HCT116 (cell line): ENCODE results near the gene MYLIP. TPM values are rescaled to one million over a fixed set of nuclear protein-coding genes. Genes with fewer than 3 reads are reported as not detected.

Source experiments
- ATAC-seq: fragments of 200-7000 bp; cut with Tn5 transposase; 2 replicates; pipeline ENCODE4 v1.9.1; 2020; ENCODE audit warnings: mild to moderate bottlenecking, moderate library complexity
- BruUV-seq: library from RNA; stranded (reverse); fragments of 400-500 nt; replicated peaks from 2 replicates; lab custom pipeline; 2021; lab: Mats Ljungman, UMichigan
- CTCF ChIA-PET: fragments of 300-600 bp; sonication (Branson Sonifier 250); formaldehyde crosslinking; loops from one replicate; lab custom pipeline; 2021; ENCODE audit warnings: antibody characterized with exemption; lab: Charles Lee
- POLR2A ChIA-PET: fragments of 300-600, 350-600 bp; sonication (Branson Sonifier 250); formaldehyde crosslinking; loops from one replicate; lab custom pipeline; 2021; ENCODE audit warnings: antibody characterized with exemption; lab: Charles Lee
- RAD21 ChIA-PET, 2 experiments: fragments of 300-600 bp; sonication (Branson Sonifier 250); formaldehyde crosslinking; loops; one replicate each; lab custom pipeline; 2023; ENCODE audit warnings: low total read pairs in 2 of 2; ENCODE audit not compliant: uncharacterized antibody in 2 of 2, unreplicated experiment in 2 of 2, low non-redundant PET in 1 of 2; lab: Charles Lee
- DNase-seq: peaks from one replicate; pipeline ENCODE4 v3.0.0-alpha.2; 2010; ENCODE audit warnings: low read depth, low spot score
- H2AFZ ChIP-seq: fragments of 200-600 bp; shearing (Covaris generic), sonication (generic); 2 replicates; pipeline ENCODE4 v1.6.1; 2017; ENCODE audit warnings: low read depth, mixed run types, mixed read lengths, antibody characterized with exemption, low read length; ENCODE audit not compliant: poor library complexity, severe bottlenecking
- H3K27ac ChIP-seq: 2 replicates; pipeline ENCODE4 v1.5.1; 2012; ENCODE audit warnings: low read depth, low read length
- H3K27me3 ChIP-seq: fragments of 200-600 bp; sonication (generic); 2 replicates; pipeline ENCODE4 v1.6.1; 2016; ENCODE audit warnings: mixed run types, low read length, mixed read lengths; ENCODE audit not compliant: insufficient read depth
- H3K36me3 ChIP-seq, 2 experiments: fragments of 200-500 bp in 1 of 2; fragments of 200-600 bp in 1 of 2; sonication (Bioruptor generic) in 1 of 2; sonication (generic) in 1 of 2; 2 replicates each; pipeline versions ENCODE4 v1.5.1 to v1.6.1; 2014 to 2016; ENCODE audit warnings: low read length in 2 of 2, inconsistent platforms in 1 of 2, mixed read lengths in 1 of 2, mixed run types in 1 of 2; ENCODE audit not compliant: insufficient read depth in 2 of 2, control insufficient read depth in 1 of 2
- H3K4me1 ChIP-seq, 2 experiments: fragments of 200-600 bp in 1 of 2; sonication (generic) in 1 of 2; 2 replicates each; pipeline versions ENCODE4 v1.5.1 to v1.6.1; 2012 to 2017; ENCODE audit warnings: low read length in 2 of 2, inconsistent platforms in 1 of 2, mild to moderate bottlenecking in 1 of 2, mixed read lengths in 1 of 2, mixed run types in 1 of 2, moderate library complexity in 1 of 2; ENCODE audit not compliant: insufficient read depth in 2 of 2, control insufficient read depth in 1 of 2
- H3K4me2 ChIP-seq: fragments of 200-600 bp; sonication (generic); 2 replicates; pipeline ENCODE4 v1.6.1; 2017; ENCODE audit warnings: mixed run types, low read length, mixed read lengths
- H3K4me3 ChIP-seq, 2 experiments: fragments of 200-600 bp in 1 of 2; sonication (generic) in 1 of 2; replicated peaks in 1 of 2; 2 replicates each; pipeline ENCODE4 v1.5.1; 2011 to 2016; ENCODE audit warnings: low read length in 2 of 2, control low read depth in 1 of 2, low read depth in 1 of 2, mild to moderate bottlenecking in 1 of 2, mixed read lengths in 1 of 2, mixed run types in 1 of 2
- H3K79me2 ChIP-seq: fragments of 200-600 bp; sonication (generic); 2 replicates; pipeline ENCODE4 v1.6.1; 2017; ENCODE audit warnings: mild to moderate bottlenecking, mixed run types, low read length, moderate library complexity, mixed read lengths; ENCODE audit not compliant: insufficient read depth
- H3K9ac ChIP-seq: fragments of 200-600 bp; sonication (generic); 2 replicates; pipeline ENCODE4 v1.6.1; 2016; ENCODE audit warnings: low read length, mixed read lengths
- H3K9me2 ChIP-seq: fragments of 200-600 bp; sonication (generic), shearing (Covaris generic); 2 replicates; pipeline ENCODE4 v1.6.1; 2017; ENCODE audit warnings: mixed run types, mild to moderate bottlenecking, moderate library complexity; ENCODE audit not compliant: insufficient read depth
- H3K9me3 ChIP-seq, 2 experiments: fragments of 200-500 bp in 1 of 2; fragments of 200-600 bp in 1 of 2; sonication (Bioruptor generic) in 1 of 2; sonication (generic) in 1 of 2; 2 replicates each; pipeline ENCODE4 v1.6.1; 2014 to 2017; ENCODE audit warnings: low read length in 2 of 2, mixed read lengths in 2 of 2, inconsistent platforms in 1 of 2, low read depth in 1 of 2, mild to moderate bottlenecking in 1 of 2, mixed run types in 1 of 2, moderate library complexity in 1 of 2; ENCODE audit not compliant: control insufficient read depth in 1 of 2, insufficient read depth in 1 of 2
- H4K20me1 ChIP-seq: fragments of 200-600 bp; sonication (generic), shearing (Covaris generic); 2 replicates; pipeline ENCODE4 v1.6.1; 2017; ENCODE audit warnings: mixed run types, mild to moderate bottlenecking, moderate library complexity; ENCODE audit not compliant: insufficient read depth
- CBX3 ChIP-seq: IDR thresholded peaks from 2 replicates; pipeline ENCODE4 v1.6.1; 2012; ENCODE audit warnings: low read depth
- CEBPB ChIP-seq: IDR thresholded peaks from 2 replicates; pipeline ENCODE4 v1.6.1; 2012; ENCODE audit warnings: low read depth
- CTCF ChIP-seq, 3 experiments: fragments of 200-600 bp in 1 of 3; sonication (generic) in 1 of 3; IDR thresholded peaks in 2 of 3; conservative IDR thresholded peaks in 1 of 3; 2 replicates each; pipeline ENCODE4 v1.5.1; 2012 to 2017; ENCODE audit warnings: low read depth in 2 of 3, low read length in 2 of 3, antibody characterized with exemption in 1 of 3, borderline replicate concordance in 1 of 3, control low read depth in 1 of 3, mild to moderate bottlenecking in 1 of 3, mixed read lengths in 1 of 3, mixed run types in 1 of 3, moderate library complexity in 1 of 3; ENCODE audit not compliant: insufficient read depth in 1 of 3
- EGR1 ChIP-seq: IDR thresholded peaks from 2 replicates; pipeline ENCODE4 v1.6.1; 2012; ENCODE audit warnings: low read depth
- ELF1 ChIP-seq: IDR thresholded peaks from 2 replicates; pipeline ENCODE4 v1.6.1; 2012; ENCODE audit warnings: low read depth, borderline replicate concordance
- EZH2phosphoT487 ChIP-seq: fragments of 200-600 bp; IDR thresholded peaks from 2 replicates; pipeline ENCODE4 v1.6.1; 2018; ENCODE audit warnings: antibody characterized with exemption, borderline replicate concordance
- JUND ChIP-seq: IDR thresholded peaks from 2 replicates; pipeline ENCODE4 v1.6.1; 2012
- MAX ChIP-seq: IDR thresholded peaks from 2 replicates; pipeline ENCODE4 v1.6.1; 2012
- POLR2AphosphoS5 ChIP-seq: IDR thresholded peaks from 2 replicates; pipeline ENCODE4 v1.6.1; 2011; ENCODE audit warnings: mild to moderate bottlenecking, low read depth, low read length, moderate library complexity
- RAD21 ChIP-seq: IDR thresholded peaks from 2 replicates; pipeline ENCODE4 v1.6.1; 2012; ENCODE audit warnings: low read depth, mild to moderate bottlenecking
- REST ChIP-seq: IDR thresholded peaks from 2 replicates; pipeline ENCODE4 v1.6.1; 2012; ENCODE audit warnings: low read depth
- SP1 ChIP-seq: IDR thresholded peaks from 2 replicates; pipeline ENCODE4 v1.6.1; 2012; ENCODE audit warnings: low read depth
- TCF7L2 ChIP-seq: IDR thresholded peaks from 2 replicates; pipeline ENCODE4 v1.7.0; 2011; ENCODE audit warnings: borderline replicate concordance, inconsistent platforms; ENCODE audit not compliant: insufficient read depth, insufficient read length; ENCODE audit errors: extremely low read depth
- ZFX ChIP-seq: fragments of 450-650 bp; IDR thresholded peaks from 2 replicates; pipeline ENCODE4 v1.6.1; 2017
- ZNF274 ChIP-seq: fragments of 200-500 bp; sonication (Bioruptor generic); IDR thresholded peaks from 2 replicates; pipeline ENCODE4 v1.6.1; 2014; ENCODE audit warnings: mild to moderate bottlenecking, low read depth, low read length, inconsistent platforms
- intact Hi-C: fragments of 100-400 bp; cut with micrococcal nuclease; formaldehyde crosslinking; loops from 2 replicates; pipeline ENCODE4 v1.10.0; 2022
- total RNA-seq: library from RNA; stranded (reverse); gene quantifications from one replicate; pipeline ENCODE4 v1.2.1, GENCODE V29; 2021; ENCODE audit not compliant: unreplicated experiment
- TF ChIP-seq, protein P1 (sequence below): IDR thresholded peaks from 2 replicates; pipeline ENCODE4 v1.6.1; 2012
- TF ChIP-seq, protein P2 (sequence below): IDR thresholded peaks from 2 replicates; pipeline ENCODE4 v1.6.1; 2011; ENCODE audit warnings: mild to moderate bottlenecking, low read length, moderate library complexity; ENCODE audit not compliant: insufficient replicate concordance; ENCODE audit errors: extremely low read depth

MYLIP gene
- total RNA-seq, 1 experiment from 2014 or later, result 10.6 TPM

DNA sequence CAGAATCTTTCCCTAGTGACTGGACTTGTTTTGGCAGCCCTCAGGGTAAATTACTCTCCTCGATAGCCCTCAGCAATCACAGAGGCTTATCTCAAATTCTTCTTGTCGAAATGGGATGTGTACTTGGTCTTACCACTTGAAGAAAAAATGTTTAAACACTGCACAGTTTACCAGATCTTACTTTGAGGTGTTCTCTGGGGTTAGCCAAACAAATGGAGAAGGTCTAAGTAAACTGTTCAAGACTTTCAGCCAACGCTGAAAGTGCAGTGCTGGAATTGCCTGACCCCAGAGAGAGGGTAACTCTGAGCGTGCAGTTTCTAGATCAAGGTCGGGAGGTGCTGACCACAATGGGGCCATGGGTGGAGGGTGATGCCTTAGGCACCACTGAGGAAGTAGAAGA is 39.2 kb downstream of the MYLIP start:
- H3K36me3 ChIP-seq, result no peaks in the 10 kb centered on the region

More for the DNA sequence above, 39.2 kb downstream of the MYLIP start:
- intact Hi-C loops, result loop anchor here (1.0 kb wide), 1 partner anchor 477 kb away; no protein-coding TSS in a partner anchor
- DNase-seq, result no peak
- no peaks in the 10 kb centered on the region for H3K9me2 ChIP-seq
- no peaks in the 10 kb centered on the region for H4K20me1 ChIP-seq
- no peak overlapping the region for H3K27ac ChIP-seq
- TF ChIP-seq ZNF274, result no peak
- TF ChIP-seq RAD21, result no peak
- TF ChIP-seq SP1, result no peak
- TF ChIP-seq TCF7L2, result no peak
- TF ChIP-seq MAX, result no peak
- TF ChIP-seq ELF1, result no peak
- TF ChIP-seq REST, result no peak
- TF ChIP-seq JUND, result no peak
- TF ChIP-seq CEBPB, result no peak
- TF ChIP-seq, protein P1, sequence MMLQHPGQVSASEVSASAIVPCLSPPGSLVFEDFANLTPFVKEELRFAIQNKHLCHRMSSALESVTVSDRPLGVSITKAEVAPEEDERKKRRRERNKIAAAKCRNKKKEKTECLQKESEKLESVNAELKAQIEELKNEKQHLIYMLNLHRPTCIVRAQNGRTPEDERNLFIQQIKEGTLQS, result no peak
- TF ChIP-seq, protein P2, sequence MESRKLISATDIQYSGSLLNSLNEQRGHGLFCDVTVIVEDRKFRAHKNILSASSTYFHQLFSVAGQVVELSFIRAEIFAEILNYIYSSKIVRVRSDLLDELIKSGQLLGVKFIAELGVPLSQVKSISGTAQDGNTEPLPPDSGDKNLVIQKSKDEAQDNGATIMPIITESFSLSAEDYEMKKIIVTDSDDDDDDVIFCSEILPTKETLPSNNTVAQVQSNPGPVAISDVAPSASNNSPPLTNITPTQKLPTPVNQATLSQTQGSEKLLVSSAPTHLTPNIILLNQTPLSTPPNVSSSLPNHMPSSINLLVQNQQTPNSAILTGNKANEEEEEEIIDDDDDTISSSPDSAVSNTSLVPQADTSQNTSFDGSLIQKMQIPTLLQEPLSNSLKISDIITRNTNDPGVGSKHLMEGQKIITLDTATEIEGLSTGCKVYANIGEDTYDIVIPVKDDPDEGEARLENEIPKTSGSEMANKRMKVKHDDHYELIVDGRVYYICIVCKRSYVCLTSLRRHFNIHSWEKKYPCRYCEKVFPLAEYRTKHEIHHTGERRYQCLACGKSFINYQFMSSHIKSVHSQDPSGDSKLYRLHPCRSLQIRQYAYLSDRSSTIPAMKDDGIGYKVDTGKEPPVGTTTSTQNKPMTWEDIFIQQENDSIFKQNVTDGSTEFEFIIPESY, result no peak
- TF ChIP-seq ZFX, result no peak
- no peak for TF ChIP-seq CBX3
- no peak for TF ChIP-seq EGR1
- no peak for TF ChIP-seq CTCF (IDR thresholded peaks at IDR 0.05 in 2 of 3, conservative IDR thresholded peaks at IDR 0.05 in 1 of 3; ENCODE audit: borderline replicate concordance in 1 of 3, insufficient read depth in 1 of 3, low read depth in 2 of 3, low read length in 2 of 3)
- TF ChIP-seq POLR2AphosphoS5, result no peak
- no peak for TF ChIP-seq EZH2phosphoT487
- TF ChIP-seq, all 23 proteins: peak for 0
- H3K27me3 ChIP-seq, result peaks cover 17% of the 10 kb centered on the region; the same call in 1 of the 2 replicates
- no peak overlapping the region for H3K9ac ChIP-seq
- no peak overlapping the region for H2AFZ ChIP-seq
- ChIA-PET RAD21 (no interaction called here), CTCF (no interaction called here), POLR2A (no interaction called here)
- ATAC-seq, result no peak
- H3K9me3 ChIP-seq, result no peaks in the 10 kb centered on the region
- no peak overlapping the region for H3K4me3 ChIP-seq
- H3K4me2 ChIP-seq, result no peak overlapping the region
- no TSS peak for BruUV-seq
- H3K79me2 ChIP-seq, result no peaks in the 10 kb centered on the region
- no peaks in the 10 kb centered on the region for H3K4me1 ChIP-seq
